K562 (cell line): ENCODE data around the gene UTP11. TPM values are rescaled to one million over a fixed set of nuclear protein-coding genes. Genes with fewer than 3 reads are reported as not detected.

ENCODE experiments used
- ATAC-seq: fragments of 200-7000 bp; cut with Tn5 transposase; 3 replicates; pipeline ENCODE4 v1.9.1; 2020; ENCODE audit warnings: moderate library complexity
- BruUV-seq: library from RNA; stranded (reverse); fragments of 400-500 nt; replicated peaks from 2 replicates; lab custom pipeline; 2021; lab: Mats Ljungman, UMichigan
- CTCF ChIA-PET: fragments of 300-600 bp; formaldehyde crosslinking; extraction: SDS; loops from one replicate; lab custom pipeline; 2021; ENCODE audit warnings: low intra/inter-chr PET ratio; lab: Yijun Ruan, JAX
- POLR2A ChIA-PET: fragments of 300-600, 350-650 bp; sonication (Branson Sonifier 250); formaldehyde crosslinking; extraction: SDS; loops from one replicate; lab custom pipeline; 2021; ENCODE audit warnings: antibody characterized with exemption, inconsistent platforms; lab: Yijun Ruan, JAX
- DNase-seq, 4 experiments: peaks; one replicate each; pipeline versions ENCODE4 v3.0.0 to v3.0.0-alpha.2; 2011 to 2018; ENCODE audit warnings: low spot score in 3 of 4, mixed read lengths in 3 of 4; ENCODE audit errors: extremely low read depth in 1 of 4
- FAIRE-seq: peaks from 2 replicates; lab custom pipeline; 2011; peaks lifted over from hg19 to GRCh38; lab: Jason Lieb, UNC
- H2AFZ ChIP-seq: 2 replicates; pipeline ENCODE4 v1.6.0; 2011; ENCODE audit warnings: low read depth, low read length, control low read depth, inconsistent platforms
- H3K27ac ChIP-seq: fragments of 200-600 bp; 3 replicates; pipeline ENCODE4 v1.8.0; 2011; ENCODE audit warnings: low read depth, mild to moderate bottlenecking, control low read depth, inconsistent platforms, low read length, moderate library complexity, mixed read lengths; ENCODE audit errors: extremely low read depth
- H3K27me3 ChIP-seq, 2 experiments: fragments of 300-600 bp in 1 of 2; 2 replicates in 1 of 2; 3 replicates in 1 of 2; pipeline versions ENCODE4 v1.6.0 to v1.8.0; 2011; ENCODE audit warnings: inconsistent platforms in 2 of 2, low read length in 2 of 2, mild to moderate bottlenecking in 1 of 2, mixed read lengths in 1 of 2, moderate library complexity in 1 of 2; ENCODE audit not compliant: control insufficient read depth in 2 of 2, insufficient read depth in 2 of 2
- H3K36me3 ChIP-seq: fragments of 300-600 bp; 3 replicates; pipeline ENCODE4 v1.8.0; 2011; ENCODE audit warnings: mild to moderate bottlenecking, low read length, inconsistent platforms; ENCODE audit not compliant: control insufficient read depth, insufficient read depth
- H3K4me1 ChIP-seq, 2 experiments: fragments of 200-600 bp in 1 of 2; replicated peaks in 1 of 2; 2 replicates in 1 of 2; 3 replicates in 1 of 2; pipeline versions ENCODE4 v1.5.1 to v1.8.0; 2011; ENCODE audit warnings: inconsistent platforms in 2 of 2, low read length in 2 of 2, mild to moderate bottlenecking in 1 of 2, mixed read lengths in 1 of 2, moderate library complexity in 1 of 2; ENCODE audit not compliant: control insufficient read depth in 2 of 2, insufficient read depth in 2 of 2
- H3K4me2 ChIP-seq: 2 replicates; pipeline ENCODE4 v1.6.1; 2011; ENCODE audit warnings: low read length, control low read depth, inconsistent platforms, mixed read lengths; ENCODE audit not compliant: insufficient read depth
- H3K4me3 ChIP-seq: fragments of 200-600 bp; sonication (generic), shearing (Covaris generic); 2 replicates; pipeline ENCODE4 v1.5.1; 2016; ENCODE audit warnings: control low read depth, inconsistent platforms
- H3K79me2 ChIP-seq: fragments of 200-600 bp; 3 replicates; pipeline ENCODE4 v1.8.0; 2011; ENCODE audit warnings: low read length, inconsistent platforms; ENCODE audit not compliant: control insufficient read depth, insufficient read depth
- H3K9ac ChIP-seq, 2 experiments: 2 replicates each; pipeline versions ENCODE4 v1.6.0 to v1.6.1; 2011; ENCODE audit warnings: low read depth in 2 of 2, low read length in 2 of 2, control low read depth in 1 of 2, inconsistent platforms in 1 of 2, mild to moderate bottlenecking in 1 of 2, mixed read lengths in 1 of 2; ENCODE audit not compliant: insufficient read depth in 1 of 2
- H3K9me1 ChIP-seq: one replicate; pipeline ENCODE4 v1.6.0; 2011; ENCODE audit warnings: inconsistent platforms, mild to moderate bottlenecking, low read length, moderate library complexity; ENCODE audit not compliant: control insufficient read depth, insufficient read depth
- H3K9me3 ChIP-seq: replicated peaks from 2 replicates; pipeline ENCODE4 v1.5.1; 2011; ENCODE audit warnings: low read depth, low read length, inconsistent platforms; ENCODE audit not compliant: control insufficient read depth, insufficient read depth
- H4K20me1 ChIP-seq: replicated peaks from 2 replicates; pipeline ENCODE4 v1.6.1; 2011; ENCODE audit warnings: low read length, inconsistent platforms, mixed read lengths; ENCODE audit not compliant: control insufficient read depth, insufficient read depth
- CBX5 ChIP-seq: IDR thresholded peaks from 2 replicates; pipeline ENCODE4 v1.6.1; 2014; ENCODE audit warnings: low read depth, borderline replicate concordance
- NFIC ChIP-seq: fragments of 450-650 bp; IDR thresholded peaks from 2 replicates; pipeline ENCODE4 v1.6.1; 2017; ENCODE audit warnings: mild to moderate bottlenecking, inconsistent platforms
- NR2C2 ChIP-seq, 2 experiments: fragments of 200-800 bp in 1 of 2; sonication (Bioruptor generic) in 1 of 2; sonication (generic) in 1 of 2; formaldehyde crosslinking in 1 of 2; IDR thresholded peaks; 2 replicates each; pipeline versions ENCODE4 v1.6.1 to v1.8.0; 2016 to 2022; ENCODE audit warnings: mild to moderate bottlenecking in 1 of 2, missing compliant biosample characterization in 1 of 2, missing genetic modification characterization in 1 of 2, missing genetic modification reagents in 1 of 2
- PPARD ChIP-seq: fragments of 250-450 bp; sonication (Bioruptor Pico); IDR thresholded peaks from 2 replicates; pipeline ENCODE4 v1.8.0; 2022; ENCODE audit warnings: inconsistent platforms, mild to moderate bottlenecking, moderate library complexity
- WGBS: fragments of 100-300 bp; shearing (Covaris generic); methylation state at CpG from one replicate; pipeline ENCODE4 v1.1.6; 2016; ENCODE audit warnings: low coverage, mixed read lengths; ENCODE audit not compliant: insufficient coverage; ENCODE audit errors: missing lambda C conversion rate; 5-methylcytosine and 5-hydroxymethylcytosine counted together
- in situ Hi-C: fragments of 300-500 bp; cut with MboI; formaldehyde crosslinking; loops from 4 replicates; pipeline ENCODE4 v1.15.0; 2018; ENCODE audit warnings: inconsistent platforms, mixed read lengths
- intact Hi-C: fragments of 100-400 bp; cut with micrococcal nuclease; formaldehyde crosslinking; loops from 2 replicates; pipeline ENCODE4 v1.14.2; 2022
- polyA plus RNA-seq, 8 experiments: library from polyadenylated mRNA; depleted of rRNA in 4 of 8; stranded (reverse) in 5 of 8; unstranded in 3 of 8; fragments of >200 nt; fragmentation: Nextera tagmentation in 2 of 8; fragmentation: Illumina TruSeq in 1 of 8; extraction: Ambion mirVana in 2 of 8; extraction: Trizol in 1 of 8; gene quantifications; 2 replicates each; pipeline versions ENCODE4 v1.2.1 to v1.2.3, GENCODE V29; 2011 to 2014; ENCODE audit warnings: inconsistent platforms in 1 of 8, missing spikeins in 1 of 8
- total RNA-seq, 7 experiments: library from RNA; depleted of rRNA in 6 of 7; stranded (reverse); fragments of >200 nt in 6 of 7; fragmentation: Illumina TruSeq in 2 of 7; extraction: Trizol in 2 of 7; gene quantifications; 2 replicates each; pipeline versions ENCODE4 v1.2.1 to v1.2.3, GENCODE V29; 2011 to 2021; ENCODE audit warnings: low replicate concordance in 1 of 7
- TF ChIP-seq, protein P1 (sequence below): fragments of 450-650 bp; formaldehyde crosslinking; IDR thresholded peaks from 2 replicates; pipeline ENCODE4 v1.4.0; 2020; ENCODE audit warnings: mild to moderate bottlenecking, moderate library complexity

Gene UTP11
- total and polyA plus RNA-seq, 9 of the 15 experiments (the other 6 are each of a cell fraction or from before 2014, with no cell fraction given): 91.1 to 378 (median 221) TPM

DNA sequence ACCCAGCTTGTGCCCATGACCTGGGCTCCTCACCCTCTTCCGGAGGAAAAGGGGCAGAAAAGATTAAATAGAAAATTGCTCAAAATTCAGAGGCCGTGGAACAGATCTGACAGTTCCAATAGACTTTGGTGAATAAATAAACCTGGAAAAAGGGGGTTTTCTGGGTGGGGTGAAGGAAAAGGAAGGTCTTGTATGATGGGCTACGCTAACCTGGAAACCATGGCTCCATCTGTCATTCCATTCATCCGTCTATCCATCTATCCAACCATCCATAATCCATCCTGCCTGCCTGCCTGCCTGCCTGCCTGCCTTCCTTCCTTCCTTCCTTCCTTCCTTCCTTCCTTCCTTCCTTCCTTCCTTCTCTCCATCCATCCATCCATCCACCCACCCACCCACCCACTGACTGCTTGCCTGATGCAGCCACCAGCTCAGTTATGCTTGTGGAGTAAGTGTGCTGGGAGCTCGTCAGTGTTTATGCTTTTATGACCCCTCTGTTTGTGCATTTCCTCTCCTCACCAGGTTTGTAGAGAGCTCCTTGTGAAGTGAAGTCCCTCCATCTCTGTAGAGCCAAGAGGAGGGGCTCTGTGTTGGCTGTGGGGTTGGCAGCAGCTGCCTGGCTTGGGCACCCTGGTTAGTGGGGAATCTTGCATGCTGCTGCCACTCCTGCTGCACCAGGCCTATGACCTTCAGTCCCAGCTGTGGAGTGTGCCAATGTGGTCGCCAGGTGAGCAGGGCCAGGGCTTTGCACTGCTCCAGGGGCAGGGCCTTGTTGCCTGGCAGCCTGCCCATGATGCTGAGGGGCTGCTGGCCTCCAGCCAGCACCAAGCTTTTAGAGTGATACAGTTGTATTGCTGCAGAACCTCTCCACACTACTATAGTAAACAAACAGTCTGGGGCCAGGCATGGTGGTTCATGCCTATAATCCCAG, 50.1 kb downstream of the UTP11 start:
- FAIRE-seq: no peak
- BruUV-seq: no TSS peak

More for the DNA sequence above, 50.1 kb downstream of the UTP11 start:
- Histone ChIP-seq H3K79me2 (no peaks in the 10 kb centered on the region), H4K20me1 (no peaks in the 10 kb centered on the region), H3K36me3 (no peaks in the 10 kb centered on the region), H3K27ac (no peak overlapping the region), H3K4me3 (no peak overlapping the region), H2AFZ (no peak overlapping the region), H3K9me1 (no peaks in the 10 kb centered on the region), H3K27me3 (peaks cover 2 to 17% of the 10 kb centered on the region in 2 experiments; a peak in 2 of 5 replicates), H3K4me1 (peaks cover 12 to 21% of the 10 kb centered on the region in 2 experiments; a peak in 4 of 5 replicates), H3K4me2 (no peak overlapping the region), H3K9me3 (no peaks in the 10 kb centered on the region), H3K9ac (no peak overlapping the region)
- ChIA-PET POLR2A (interaction anchor here (0.6 to 2.2 kb wide), 3 partner anchors 10 to 720 kb away, joined by 3 to 5 read pairs (median 4); no protein-coding TSS in a partner anchor), CTCF (no interaction called here)
- TF ChIP-seq NFIC (peak; percentile 57), PPARD (CRISPR knock-in tag) (no peak), NR2C2 (CRISPR knock-in tag; IDR thresholded peaks at IDR 0.05) (no peak), NR2C2 (tag; IDR thresholded peaks at IDR 0.05) (no peak), CBX5 (no peak)
- TF ChIP-seq, protein P1, sequence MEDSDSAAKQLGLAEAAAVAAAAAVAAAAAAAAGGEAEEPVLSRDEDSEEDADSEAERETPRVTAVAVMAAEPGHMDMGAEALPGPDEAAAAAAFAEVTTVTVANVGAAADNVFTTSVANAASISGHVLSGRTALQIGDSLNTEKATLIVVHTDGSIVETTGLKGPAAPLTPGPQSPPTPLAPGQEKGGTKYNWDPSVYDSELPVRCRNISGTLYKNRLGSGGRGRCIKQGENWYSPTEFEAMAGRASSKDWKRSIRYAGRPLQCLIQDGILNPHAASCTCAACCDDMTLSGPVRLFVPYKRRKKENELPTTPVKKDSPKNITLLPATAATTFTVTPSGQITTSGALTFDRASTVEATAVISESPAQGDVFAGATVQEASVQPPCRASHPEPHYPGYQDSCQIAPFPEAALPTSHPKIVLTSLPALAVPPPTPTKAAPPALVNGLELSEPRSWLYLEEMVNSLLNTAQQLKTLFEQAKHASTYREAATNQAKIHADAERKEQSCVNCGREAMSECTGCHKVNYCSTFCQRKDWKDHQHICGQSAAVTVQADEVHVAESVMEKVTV: no peak
- DNase-seq: no peak
- WGBS: 15% methylated on average over 6 of the region's 6 CpGs
- ATAC-seq: no peak
- intact Hi-C loops (no loop called here), in situ Hi-C loops (no loop called here)
